CD4-positive, alpha-beta T cell treated with Interleukin-6 at 100 ng/mL for 8 hours (primary cell): ENCODE data around the gene TRIM5.
"Not testable (repeated sequence)": the region's sequence is repeated elsewhere in the genome, so short reads cannot be mapped to it uniquely, and the experiment has no call there.

Source experiments
- DNase-seq: peaks from one replicate; pipeline ENCODE4 v3.0.0-alpha.2; 2020; ENCODE audit warnings: mixed read lengths, low spot score

Gene TRIM5

DNA sequence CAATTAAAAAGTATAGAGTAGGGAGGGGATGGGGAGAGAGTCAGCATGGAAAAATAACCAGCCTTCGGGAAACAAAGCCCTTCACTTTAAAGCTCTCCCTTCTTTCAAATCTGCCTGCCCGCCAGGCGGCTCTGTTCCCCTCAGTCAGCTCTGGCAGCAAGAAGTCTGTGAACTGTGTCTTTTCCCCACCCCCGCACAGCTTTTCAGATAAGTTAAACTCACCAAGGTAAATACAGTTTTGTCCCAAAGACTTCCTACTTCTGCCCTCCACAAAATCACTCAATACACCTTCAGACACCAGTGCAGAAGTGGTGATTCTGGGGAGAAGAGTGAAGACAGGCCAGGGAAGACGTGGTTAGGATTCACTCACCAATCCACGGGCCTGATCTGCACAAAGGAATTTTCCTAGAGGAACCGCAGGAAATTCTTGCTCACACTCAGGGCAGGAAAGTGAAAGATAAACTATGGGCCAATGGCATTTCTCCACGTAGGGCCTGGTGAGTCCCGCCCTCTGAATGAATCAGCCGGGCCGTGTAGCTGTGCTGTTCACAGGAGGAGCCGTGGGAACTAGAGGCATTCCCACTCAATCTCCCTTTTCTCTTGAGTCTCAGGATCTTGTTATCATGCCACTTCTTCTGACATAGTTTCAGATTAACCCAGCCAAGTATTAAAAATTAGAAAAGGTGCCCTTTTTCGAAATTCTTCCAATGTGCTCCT is at the start of gene TRIM5:
TRIM5 (minus strand) TSS at position 429 of the 717 bp plus-strand sequence. CDS start 4,897 bp downstream, outside the sequence.
- peak; percentile 81 for DNase-seq

DNA sequence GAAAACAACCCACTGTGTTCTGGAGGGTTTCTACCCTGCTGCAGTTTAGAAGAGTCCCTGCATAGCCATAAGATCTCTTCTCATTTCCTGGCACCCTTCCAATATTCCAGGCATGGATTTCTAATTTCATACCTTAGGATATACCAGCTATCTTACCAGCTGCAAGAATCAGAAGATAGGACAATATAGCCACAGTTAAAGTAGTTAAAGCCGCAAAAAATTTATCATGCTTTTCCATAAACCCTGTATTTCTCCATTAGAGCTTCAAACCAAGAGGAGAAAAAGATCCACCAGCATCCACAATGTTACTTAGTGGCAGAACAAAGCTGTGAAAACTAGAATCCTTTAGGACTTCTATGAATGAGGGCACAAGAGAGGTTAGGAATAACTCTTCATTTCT is 42.8 kb upstream of the TRIM5 start:
- no peak for DNase-seq

DNA sequence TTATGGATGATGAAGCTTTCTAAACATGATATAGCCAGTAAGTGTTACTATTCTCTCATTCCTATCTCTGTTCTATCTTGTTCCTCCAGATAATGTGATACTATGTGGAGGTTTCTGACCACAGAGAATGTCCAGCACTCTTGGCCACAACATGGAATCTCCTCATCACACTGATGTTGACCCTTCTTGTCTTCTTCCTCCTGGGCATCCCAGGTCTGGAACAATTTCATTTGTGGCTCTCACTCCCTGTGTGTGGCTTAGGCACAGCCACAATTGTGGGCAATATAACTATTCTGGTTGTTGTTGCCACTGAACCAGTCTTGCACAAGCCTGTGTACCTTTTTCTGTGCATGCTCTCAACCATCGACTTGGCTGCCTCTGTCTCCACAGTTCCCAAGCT is 41.5 kb upstream of the TRIM5 start:
- no peak for DNase-seq

- DNase-seq = no peak
Measured at GRCh38 chr11:5722622-5723021, 37.7 kb upstream of the TRIM5 start.

DNA sequence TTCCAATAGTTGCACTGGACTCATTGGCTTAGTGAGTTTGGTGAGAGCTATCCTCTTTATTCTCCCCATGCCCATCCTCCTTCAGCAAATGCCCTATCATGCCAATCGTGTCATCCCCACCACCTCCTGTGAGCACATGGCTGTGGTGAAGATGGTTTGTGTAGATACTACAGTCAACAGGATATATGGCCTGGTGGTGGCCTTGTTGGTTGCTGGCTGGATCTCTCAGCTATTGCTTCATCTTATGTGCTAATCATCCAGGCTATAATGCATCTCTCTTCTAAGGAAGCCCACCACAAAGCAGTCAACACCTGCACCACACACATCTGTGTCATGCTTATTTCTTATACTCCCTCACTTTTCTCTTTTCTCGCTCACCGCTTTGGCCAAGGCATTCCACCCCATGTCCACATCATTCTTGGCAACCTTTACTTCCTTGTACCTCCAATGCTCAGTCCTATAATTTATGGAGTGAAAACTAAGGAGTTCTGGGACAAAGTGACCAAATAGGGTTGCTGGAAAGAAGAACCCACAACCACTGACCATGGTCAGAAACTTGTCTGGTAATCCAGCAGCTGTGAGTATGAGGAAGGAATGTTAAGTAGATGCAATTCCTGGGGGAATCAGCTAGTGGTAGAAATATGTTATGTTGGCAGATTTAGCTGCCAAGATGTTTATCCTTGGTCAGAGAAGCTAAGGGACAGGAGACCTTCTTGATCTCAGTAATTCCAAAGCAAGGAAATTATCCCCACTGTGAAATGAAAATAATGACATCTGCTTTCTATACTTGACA is 35.0 kb upstream of the TRIM5 start:
- no peak for DNase-seq

GRCh38 chr11:5716518-5716917 is 31.6 kb upstream of the TRIM5 start:
- not testable (repeated sequence) for DNase-seq

GRCh38 chr11:5713695-5714094 is 28.8 kb upstream of the TRIM5 start:
- no peak for DNase-seq

DNA sequence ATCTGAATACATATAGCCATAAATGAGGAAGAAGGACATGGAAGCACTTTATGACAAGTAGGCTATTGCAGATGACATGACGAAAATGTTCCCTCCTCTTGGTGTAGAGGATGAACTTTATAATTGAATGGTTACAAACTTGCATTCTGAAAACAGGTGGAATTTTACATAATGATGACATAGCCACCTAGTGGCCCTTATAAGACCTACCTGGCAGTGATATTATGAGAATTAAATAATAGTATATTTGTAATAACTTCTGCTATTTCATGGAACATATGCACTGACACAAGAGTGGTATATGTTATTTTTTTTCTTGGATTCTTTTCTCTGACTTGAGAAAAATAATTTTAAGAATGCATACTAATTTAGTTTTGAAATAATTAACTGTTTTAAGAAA is 27.6 kb upstream of the TRIM5 start:
- no peak for DNase-seq

DNA sequence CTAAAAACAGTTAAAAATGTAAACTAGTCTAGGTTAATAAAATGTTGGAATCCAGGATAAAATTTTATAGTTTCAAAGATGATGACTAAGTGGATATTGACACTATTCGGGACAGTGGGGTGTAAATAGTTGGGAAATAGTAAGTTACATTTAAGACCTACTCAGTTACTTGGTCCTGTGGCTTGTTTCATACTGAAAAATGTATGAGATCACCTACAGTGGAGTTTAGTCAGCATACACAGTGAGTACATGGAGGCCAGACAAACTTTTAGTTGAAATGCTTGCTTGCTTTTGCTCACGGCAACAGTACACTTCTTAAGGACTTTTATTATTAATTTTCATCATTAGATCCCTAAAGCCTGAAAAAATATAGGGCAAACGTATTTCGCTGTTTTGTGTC is 20.8 kb upstream of the TRIM5 start:
- DNase-seq = no peak

DNA sequence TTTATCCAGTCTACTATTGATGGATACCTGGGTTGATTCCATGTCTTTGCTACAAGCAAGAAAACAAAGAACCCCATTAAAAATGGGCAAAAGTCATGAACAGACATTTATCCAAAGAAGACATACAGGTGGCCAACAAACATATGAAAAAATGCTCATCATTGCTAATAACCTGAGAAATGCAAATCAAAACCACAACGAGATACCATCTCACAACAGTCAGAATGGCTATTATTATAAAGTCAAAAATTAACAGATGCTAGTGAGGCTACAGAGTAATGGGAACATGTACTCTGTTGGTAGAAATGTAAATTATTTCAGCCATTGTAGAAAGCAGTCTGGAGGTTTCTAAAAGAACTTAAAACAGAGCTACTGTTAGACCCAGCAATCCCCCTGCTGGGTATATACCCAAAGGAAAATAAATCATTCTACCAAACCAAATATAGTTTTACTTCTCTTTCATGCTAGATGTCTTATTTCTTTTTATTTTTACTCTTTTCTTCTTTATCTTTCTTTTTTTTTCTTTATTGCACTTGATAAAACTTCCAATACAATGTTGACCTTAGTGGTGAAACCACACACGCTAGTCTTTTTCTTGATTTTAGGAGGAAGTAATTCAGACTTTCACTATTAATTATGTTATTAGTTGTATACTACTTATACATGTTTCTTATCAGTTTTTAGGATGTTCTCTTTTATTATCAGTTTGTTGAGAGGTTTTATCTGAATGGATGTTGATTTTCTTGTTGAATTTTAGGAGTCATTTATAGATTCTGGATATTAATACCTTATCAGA is 19.1 kb upstream of the TRIM5 start:
- DNase-seq = no peak

GRCh38 chr11:5701055-5701577 is 16.2 kb upstream of the TRIM5 start:
- DNase-seq = no peak

- DNase-seq = no peak
Measured at GRCh38 chr11:5700421-5701054, 15.7 kb upstream of the TRIM5 start.

GRCh38 chr11:5698281-5698680 is 13.4 kb upstream of the TRIM5 start:
- no peak for DNase-seq

DNA sequence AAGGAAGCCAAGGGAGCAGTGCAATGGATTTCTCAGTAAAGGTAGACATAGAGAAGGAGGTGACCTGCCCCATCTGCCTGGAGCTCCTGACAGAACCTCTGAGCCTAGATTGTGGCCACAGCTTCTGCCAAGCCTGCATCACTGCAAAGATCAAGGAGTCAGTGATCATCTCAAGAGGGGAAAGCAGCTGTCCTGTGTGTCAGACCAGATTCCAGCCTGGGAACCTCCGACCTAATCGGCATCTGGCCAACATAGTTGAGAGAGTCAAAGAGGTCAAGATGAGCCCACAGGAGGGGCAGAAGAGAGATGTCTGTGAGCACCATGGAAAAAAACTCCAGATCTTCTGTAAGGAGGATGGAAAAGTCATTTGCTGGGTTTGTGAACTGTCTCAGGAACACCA is 11.3 kb upstream of the TRIM5 start:
- no peak for DNase-seq

- no peak for DNase-seq
Measured at GRCh38 chr11:5695580-5695979, 10.7 kb upstream of the TRIM5 start.

- DNase-seq = no peak
Measured at GRCh38 chr11:5694642-5695041, 9.8 kb upstream of the TRIM5 start.

- peak; percentile 22 for DNase-seq
Measured at GRCh38 chr11:5691964-5692361, 7.1 kb upstream of the TRIM5 start.

DNA sequence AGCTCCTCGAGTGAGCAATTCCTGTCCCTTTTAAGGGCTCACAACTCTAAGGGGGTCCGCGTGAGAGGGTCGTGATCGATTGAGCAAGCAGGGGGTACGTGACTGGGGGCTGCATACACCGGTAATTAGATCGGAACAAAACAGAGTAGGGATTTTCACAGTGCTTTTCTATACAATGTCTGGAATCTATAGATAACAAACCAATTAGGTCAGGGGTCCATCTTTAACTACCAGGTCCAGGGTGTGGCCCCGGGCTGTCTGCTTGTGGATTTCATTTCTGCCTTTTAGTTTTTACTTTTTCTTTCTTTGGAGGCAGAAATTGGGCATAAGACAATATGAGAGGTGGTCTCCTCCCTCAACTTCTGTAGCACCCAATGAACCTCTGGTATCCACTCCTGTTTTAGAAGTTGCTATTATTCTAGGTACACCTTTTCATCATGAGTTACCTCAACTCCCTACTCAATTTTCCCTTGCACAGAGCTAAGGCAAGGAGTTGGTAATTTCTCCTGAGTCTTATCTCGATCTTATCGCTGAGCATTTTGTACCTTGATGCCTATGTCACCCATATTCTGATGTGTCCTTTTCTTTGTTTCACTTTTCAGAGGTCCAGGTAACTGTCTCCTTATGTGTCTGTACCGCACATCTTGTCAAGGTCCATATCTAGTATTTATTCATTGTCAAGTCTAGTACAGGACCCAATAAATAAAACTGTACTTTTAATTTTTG is 6.5 kb upstream of the TRIM5 start:
- not testable (repeated sequence) for DNase-seq

DNA sequence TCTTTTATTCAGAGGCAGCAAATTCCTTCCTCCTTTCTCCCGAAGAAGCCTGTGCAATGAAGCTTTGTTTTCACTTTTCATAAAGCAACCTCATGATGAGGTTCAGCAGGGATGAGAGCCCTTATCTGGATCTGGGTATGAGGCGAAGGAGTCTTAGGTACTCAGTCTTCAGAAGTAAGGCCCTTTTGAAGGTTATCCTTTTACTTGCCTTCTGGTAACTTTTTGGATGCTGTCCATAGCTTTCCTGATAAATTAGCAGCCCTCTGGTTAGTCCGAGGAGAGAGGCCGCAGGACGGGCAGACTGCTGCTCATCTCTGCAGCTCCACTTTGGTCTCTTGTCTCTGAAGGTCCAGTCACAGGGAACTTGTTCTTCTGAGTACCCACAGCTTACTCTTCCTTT is 5.9 kb upstream of the TRIM5 start:
- DNase-seq = no peak

DNA sequence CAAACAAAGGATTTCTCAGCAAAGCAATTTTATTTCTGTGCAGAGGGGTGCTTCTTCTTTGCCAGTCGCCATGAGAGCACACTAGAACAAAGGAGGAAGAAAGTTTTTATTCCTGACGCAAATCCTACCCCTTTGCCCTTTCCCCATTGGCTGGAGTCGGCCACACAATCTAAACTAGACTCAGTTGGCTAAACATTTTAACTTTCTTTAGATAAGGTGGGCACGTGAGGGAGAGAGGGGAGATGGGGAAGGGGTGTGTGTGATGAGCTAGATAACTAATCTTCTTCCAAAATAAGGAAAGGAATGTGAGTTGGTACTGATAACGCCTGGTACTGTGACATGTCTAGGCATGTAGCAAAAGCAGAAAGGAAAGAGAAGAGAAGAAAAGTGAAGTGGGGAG is 5.3 kb upstream of the TRIM5 start:
- no peak for DNase-seq

- DNase-seq = peak; percentile 74
Measured at GRCh38 chr11:5689551-5689983, 4.7 kb upstream of the TRIM5 start, which contains the start of gene TRIM22. TSS of gene TRIM22 (plus strand) at chr11:5689790. CDS start at chr11:5696233, 6,443 bp downstream.
